ENCODE results near the gene PAXIP1. TPM values are rescaled to one million over a fixed set of nuclear protein-coding genes. Genes with fewer than 3 reads are reported as not detected.

Gene PAXIP1
- total RNA-seq, 6 experiments from 2014 or later, result 6.2 to 6.6 (median 6.4) TPM

DNA sequence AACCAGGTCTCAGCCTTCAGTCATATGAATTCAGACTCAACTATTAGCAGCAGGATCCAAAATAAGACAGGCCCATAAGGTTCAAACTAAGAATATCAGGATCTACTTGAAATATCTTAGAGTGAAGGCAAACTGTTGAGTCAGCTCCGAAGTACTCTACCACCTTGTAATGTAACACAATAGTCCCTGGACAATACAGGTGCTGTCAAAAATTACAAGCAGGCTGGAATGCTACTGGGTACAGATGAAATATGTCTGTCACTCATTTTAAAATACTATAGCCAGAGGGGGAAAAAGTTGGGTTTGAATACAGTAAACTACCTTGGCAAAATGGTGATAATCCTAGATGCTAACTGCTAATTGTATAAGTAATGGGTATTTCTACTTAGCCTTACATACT lies 6.8 kb downstream of the PAXIP1 start:
- H3K4me1 ChIP-seq, result no peaks in the 10 kb centered on the region
- H3K27me3 ChIP-seq, result no peaks in the 10 kb centered on the region
- intact Hi-C loops (cut with DNase I), result loop anchor here in 1 of 2 donors (10.0 kb wide), 1 partner anchor 61 kb away; no protein-coding TSS in a partner anchor
- DNase-seq (no peak), ATAC-seq (no peak)
- H3K4me3 ChIP-seq, result no peak overlapping the region
- no peak overlapping the region for H3K27ac ChIP-seq
- WGBS (ENCODE audit: insufficient coverage, low coverage, low lambda C conversion rate, missing lambda C conversion rate), result 100% methylated on average over 1 of the region's 1 CpG
- no peaks in the 10 kb centered on the region for H3K9me3 ChIP-seq
- TF ChIP-seq POLR2A (IDR thresholded peaks at IDR 0.05), result no peak
- TF ChIP-seq, protein P1, sequence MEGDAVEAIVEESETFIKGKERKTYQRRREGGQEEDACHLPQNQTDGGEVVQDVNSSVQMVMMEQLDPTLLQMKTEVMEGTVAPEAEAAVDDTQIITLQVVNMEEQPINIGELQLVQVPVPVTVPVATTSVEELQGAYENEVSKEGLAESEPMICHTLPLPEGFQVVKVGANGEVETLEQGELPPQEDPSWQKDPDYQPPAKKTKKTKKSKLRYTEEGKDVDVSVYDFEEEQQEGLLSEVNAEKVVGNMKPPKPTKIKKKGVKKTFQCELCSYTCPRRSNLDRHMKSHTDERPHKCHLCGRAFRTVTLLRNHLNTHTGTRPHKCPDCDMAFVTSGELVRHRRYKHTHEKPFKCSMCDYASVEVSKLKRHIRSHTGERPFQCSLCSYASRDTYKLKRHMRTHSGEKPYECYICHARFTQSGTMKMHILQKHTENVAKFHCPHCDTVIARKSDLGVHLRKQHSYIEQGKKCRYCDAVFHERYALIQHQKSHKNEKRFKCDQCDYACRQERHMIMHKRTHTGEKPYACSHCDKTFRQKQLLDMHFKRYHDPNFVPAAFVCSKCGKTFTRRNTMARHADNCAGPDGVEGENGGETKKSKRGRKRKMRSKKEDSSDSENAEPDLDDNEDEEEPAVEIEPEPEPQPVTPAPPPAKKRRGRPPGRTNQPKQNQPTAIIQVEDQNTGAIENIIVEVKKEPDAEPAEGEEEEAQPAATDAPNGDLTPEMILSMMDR (IDR thresholded peaks at IDR 0.05), result no peak
- peaks cover 0 to 41% (median 4%) of the 10 kb centered on the region in 4 donors for H3K36me3 ChIP-seq

DNA sequence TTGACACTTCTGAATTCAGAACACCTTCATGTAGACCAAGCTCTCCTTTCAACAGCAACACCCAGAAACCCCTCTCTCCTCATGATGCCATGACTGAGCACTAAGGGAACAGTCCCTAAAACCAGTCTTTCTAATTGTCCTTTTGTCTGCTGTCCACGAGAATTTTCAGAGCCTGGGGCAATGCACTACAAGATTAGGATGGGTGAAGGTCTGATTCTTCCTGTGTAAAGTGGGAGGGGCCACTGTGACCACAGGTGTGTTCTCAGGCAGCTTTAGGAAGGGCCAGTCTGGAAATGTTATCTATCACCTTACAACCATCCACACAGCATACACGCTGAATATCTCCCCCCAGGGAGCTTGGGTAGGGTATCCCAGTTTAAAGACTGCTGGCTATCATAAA lies 7.9 kb downstream of the PAXIP1 start:
- 72% methylated on average over 2 of the region's 2 CpGs for WGBS (ENCODE audit: insufficient coverage, low coverage, low lambda C conversion rate, missing lambda C conversion rate)
- Histone ChIP-seq H3K36me3 (peaks cover 0 to 41% (median 4%) of the 10 kb centered on the region in 4 donors), H3K27me3 (no peaks in the 10 kb centered on the region), H3K27ac (no peak overlapping the region), H3K9me3 (no peaks in the 10 kb centered on the region), H3K4me1 (no peaks in the 10 kb centered on the region), H3K4me3 (no peak overlapping the region)
- intact Hi-C loops (cut with DNase I), result loop anchor here in 1 of 2 donors (10.0 kb wide), 1 partner anchor 60 kb away; no protein-coding TSS in a partner anchor
- ATAC-seq, result no peak
- DNase-seq, result no peak
- no peak for TF ChIP-seq POLR2A (IDR thresholded peaks at IDR 0.05)
- TF ChIP-seq, protein P1 (IDR thresholded peaks at IDR 0.05), result no peak

DNA sequence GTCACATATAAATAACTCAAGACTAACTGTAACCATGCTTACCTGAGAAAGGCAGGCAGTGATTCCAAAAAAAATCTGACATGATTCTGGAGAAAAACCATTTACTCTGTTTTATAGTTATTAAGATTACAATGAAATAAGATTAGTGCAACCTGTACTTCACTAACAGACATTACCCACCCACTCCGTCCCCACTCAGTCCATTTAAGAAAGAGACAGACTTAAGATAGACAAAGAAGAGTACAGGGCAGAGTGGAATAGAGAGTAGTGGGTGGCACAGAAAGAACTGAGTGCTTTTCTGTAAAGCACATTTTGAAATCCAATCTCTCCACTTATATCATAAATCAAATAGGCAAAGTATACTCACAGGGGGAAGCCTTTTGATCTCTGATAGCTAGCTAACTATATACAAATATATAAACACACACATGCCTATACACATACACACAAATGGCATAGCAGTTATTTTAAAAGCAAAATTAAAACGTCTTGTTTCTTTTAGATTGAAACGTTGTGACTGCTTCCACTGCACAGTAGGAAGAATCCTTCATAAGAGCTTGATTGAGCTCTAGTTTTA lies 11.9 kb downstream of the PAXIP1 start:
- H3K27ac ChIP-seq, result no peak overlapping the region
- intact Hi-C loops (cut with DNase I), result loop anchor here in 1 of 2 donors (10.0 kb wide), 1 partner anchor 56 kb away; no protein-coding TSS in a partner anchor
- peaks cover 0 to 17% (median 1%) of the 10 kb centered on the region in 4 donors for H3K36me3 ChIP-seq
- H3K27me3 ChIP-seq, result no peaks in the 10 kb centered on the region
- ATAC-seq, result no peak
- H3K4me3 ChIP-seq, result no peak overlapping the region
- no peak for DNase-seq
- no peak for TF ChIP-seq POLR2A (IDR thresholded peaks at IDR 0.05)
- TF ChIP-seq, protein P1 (IDR thresholded peaks at IDR 0.05), result no peak
- 81% methylated on average over 3 of the region's 3 CpGs for WGBS (ENCODE audit: insufficient coverage, low coverage, low lambda C conversion rate, missing lambda C conversion rate)
- H3K4me1 ChIP-seq, result no peaks in the 10 kb centered on the region
- no peaks in the 10 kb centered on the region for H3K9me3 ChIP-seq

DNA sequence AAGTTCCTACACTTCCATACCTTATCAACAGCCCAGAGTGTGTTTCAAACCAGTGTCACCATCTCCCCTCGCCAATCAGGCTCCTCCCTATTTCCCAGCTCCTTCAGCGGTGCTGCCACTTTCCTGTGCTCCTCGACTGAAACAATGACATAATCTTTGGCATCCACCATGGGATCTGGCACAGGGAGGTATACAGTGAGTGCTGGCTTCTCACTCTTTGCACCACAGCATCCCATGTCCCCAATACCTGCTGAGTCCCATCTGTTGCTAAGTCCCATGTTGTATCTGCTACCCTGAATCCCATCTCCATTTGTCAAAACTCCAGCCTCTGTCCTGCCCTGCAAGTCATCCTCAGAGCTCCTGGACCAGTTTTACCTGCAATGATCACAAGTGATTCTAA lies 15.4 kb downstream of the PAXIP1 start:
- H3K27ac ChIP-seq, result no peak overlapping the region
- no peak overlapping the region for H3K4me3 ChIP-seq
- H3K36me3 ChIP-seq, result peaks cover 0 to 4% (median 0%) of the 10 kb centered on the region in 4 donors
- H3K27me3 ChIP-seq, result no peaks in the 10 kb centered on the region
- H3K9me3 ChIP-seq, result no peaks in the 10 kb centered on the region
- no peak for ATAC-seq
- TF ChIP-seq, protein P1 (IDR thresholded peaks at IDR 0.05), result no peak
- TF ChIP-seq POLR2A (IDR thresholded peaks at IDR 0.05), result no peak
- peaks cover 0 to 7% (median 0%) of the 10 kb centered on the region in 4 donors for H3K4me1 ChIP-seq
- intact Hi-C loops (cut with DNase I), result no loop called here
- WGBS (ENCODE audit: insufficient coverage, low coverage, low lambda C conversion rate, missing lambda C conversion rate), result 67% methylated on average over 3 of the region's 3 CpGs
- DNase-seq, result no peak

All from right lobe of liver (tissue), 6 donors.